GM04503 (cell line): ENCODE measurements around the gene OR6V1.
"Not testable (repeated sequence)": the region's sequence is repeated elsewhere in the genome, so short reads cannot be mapped to it uniquely, and the experiment has no call there.

Source experiments
- DNase-seq: peaks from one replicate; pipeline ENCODE4 v3.0.0-alpha.2; 2012; ENCODE audit warnings: low read depth

OR6V1 gene

GRCh38 chr7:143043391-143043790, 8.8 kb upstream of the OR6V1 start:
- DNase-seq: no peak

- no peak for DNase-seq
These were observed 5.7 kb upstream of the OR6V1 start for GRCh38 chr7:143046426-143046851.

GRCh38 chr7:143047326-143047725, 4.8 kb upstream of the OR6V1 start:
- DNase-seq: no peak

- DNase-seq: no peak
These were observed 3.3 kb upstream of the OR6V1 start for GRCh38 chr7:143048827-143049226.

GRCh38 chr7:143049362-143049761, 2.8 kb upstream of the OR6V1 start:
- DNase-seq: no peak

GRCh38 chr7:143050931-143051330, 1.2 kb upstream of the OR6V1 start:
- no peak for DNase-seq

GRCh38 chr7:143054621-143055020, 2.5 kb downstream of the OR6V1 start:
- DNase-seq: no peak

- DNase-seq: no peak
These were observed 3.6 kb downstream of the OR6V1 start for GRCh38 chr7:143055754-143056153.

GRCh38 chr7:143063741-143064140, 11.6 kb downstream of the OR6V1 start:
- DNase-seq: no peak

- no peak for DNase-seq
These were observed 16.3 kb downstream of the OR6V1 start for GRCh38 chr7:143068446-143068845.

GRCh38 chr7:143069912-143070500, 17.9 kb downstream of the OR6V1 start:
- DNase-seq: no peak

- DNase-seq: no peak
These were observed 21.4 kb downstream of the OR6V1 start for GRCh38 chr7:143073556-143073955.

- no peak for DNase-seq
These were observed 22.0 kb downstream of the OR6V1 start for GRCh38 chr7:143074141-143074540.

GRCh38 chr7:143085109-143085508, 33.0 kb downstream of the OR6V1 start:
- DNase-seq: no peak

- DNase-seq: not testable (repeated sequence)
These were observed 33.5 kb downstream of the OR6V1 start for GRCh38 chr7:143085610-143086009.

GRCh38 chr7:143088549-143089231, 36.5 kb downstream of the OR6V1 start:
- not testable (repeated sequence) for DNase-seq

- DNase-seq: no peak
These were observed 44.0 kb downstream of the OR6V1 start for GRCh38 chr7:143096146-143096545.

GRCh38 chr7:143099579-143099978, 47.4 kb downstream of the OR6V1 start:
- DNase-seq: not testable (repeated sequence)
